Activated T-cell treated with anti-CD3 and anti-CD28 coated beads, Interleukin-2, amount 50 U/mL, for 24 hours (primary cell): ENCODE measurements around the gene LRGUK.
"Not testable (repeated sequence)": the region's sequence is repeated elsewhere in the genome, so short reads cannot be mapped to it uniquely, and the experiment has no call there.

ENCODE experiments used
- DNase-seq: peaks from one replicate; pipeline ENCODE4 v3.0.0-alpha.2; 2020
- H3K27ac Mint-ChIP-seq: 2 replicates; pipeline ENCODE4 v1.8.0; 2020; ENCODE audit warnings: mild to moderate bottlenecking, mixed read lengths
- H3K27me3 Mint-ChIP-seq: 2 replicates; pipeline ENCODE4 v1.8.0; 2020; ENCODE audit warnings: mixed read lengths
- H3K36me3 Mint-ChIP-seq: 2 replicates; pipeline ENCODE4 v1.8.0; 2020; ENCODE audit warnings: low read depth, mixed read lengths
- H3K4me1 Mint-ChIP-seq: 2 replicates; pipeline ENCODE4 v1.8.0; 2020; ENCODE audit warnings: low read depth, mixed read lengths
- H3K4me3 Mint-ChIP-seq: 2 replicates; pipeline ENCODE4 v1.8.0; 2020; ENCODE audit warnings: mild to moderate bottlenecking, moderate library complexity, mixed read lengths
- H3K9me3 Mint-ChIP-seq: 2 replicates; pipeline ENCODE4 v1.8.0; 2020; ENCODE audit warnings: mixed read lengths

Gene LRGUK

GRCh38 chr7:134126966-134127848 lies at the start of gene LRGUK:
LRGUK (plus strand) TSS chr7:134127340; CDS start chr7:134127368, 28 bp downstream.
- DNase-seq: peak; percentile 81
- no peaks in the 10 kb centered on the region for H3K9me3 Mint-ChIP-seq
- H3K4me1 Mint-ChIP-seq: peaks cover 13% of the 10 kb centered on the region
- H3K27ac Mint-ChIP-seq: no peak within 1 kb of the TSS
- no peaks in the 10 kb centered on the region for H3K36me3 Mint-ChIP-seq
- H3K4me3 Mint-ChIP-seq: peak within 1 kb of the TSS; percentile 85
- H3K27me3 Mint-ChIP-seq: peaks cover 43% of the 10 kb centered on the region

- H3K4me3 Mint-ChIP-seq: not testable (repeated sequence)
These were observed 49.6 kb upstream of the LRGUK start for GRCh38 chr7:134077560-134077959.

GRCh38 chr7:134078991-134079390 lies 48.1 kb upstream of the LRGUK start:
- Mint-ChIP-seq H3K27ac (no peak overlapping the region), H3K36me3 (peaks cover 15% of the 10 kb centered on the region), H3K9me3 (peaks cover 3% of the 10 kb centered on the region), H3K27me3 (no peaks in the 10 kb centered on the region), H3K4me3 (no peak overlapping the region), H3K4me1 (no peaks in the 10 kb centered on the region)
- no peak for DNase-seq

More at GRCh38 chr7:134077560-134077959, 49.6 kb upstream of the LRGUK start:
- H3K36me3 Mint-ChIP-seq: peaks cover 20% of the 10 kb centered on the region
- H3K27me3 Mint-ChIP-seq, H3K27ac Mint-ChIP-seq, H3K9me3 Mint-ChIP-seq, H3K4me1 Mint-ChIP-seq, DNase-seq: not testable (repeated sequence)

GRCh38 chr7:134081695-134082094 lies 45.4 kb upstream of the LRGUK start:
- Mint-ChIP-seq H3K4me3 (no peak overlapping the region), H3K9me3 (peaks cover 9% of the 10 kb centered on the region), H3K27ac (no peak overlapping the region), H3K36me3 (no peaks in the 10 kb centered on the region), H3K27me3 (no peaks in the 10 kb centered on the region), H3K4me1 (no peaks in the 10 kb centered on the region)
- no peak for DNase-seq

GRCh38 chr7:134083766-134084487 lies 43.2 kb upstream of the LRGUK start:
- Mint-ChIP-seq H3K27ac (no peak overlapping the region), H3K4me3 (no peak overlapping the region), H3K4me1 (no peaks in the 10 kb centered on the region), H3K9me3 (peaks cover 20% of the 10 kb centered on the region), H3K36me3 (no peaks in the 10 kb centered on the region), H3K27me3 (no peaks in the 10 kb centered on the region)
- DNase-seq: no peak

- DNase-seq: no peak
- H3K27ac Mint-ChIP-seq: no peak overlapping the region
- peaks cover 2% of the 10 kb centered on the region for H3K36me3 Mint-ChIP-seq
- peaks cover 26% of the 10 kb centered on the region for H3K9me3 Mint-ChIP-seq
- H3K4me3 Mint-ChIP-seq: no peak overlapping the region
- H3K27me3 Mint-ChIP-seq: no peaks in the 10 kb centered on the region
- no peaks in the 10 kb centered on the region for H3K4me1 Mint-ChIP-seq
These were observed 42.5 kb upstream of the LRGUK start for GRCh38 chr7:134084488-134085144.

GRCh38 chr7:134085311-134085710 lies 41.8 kb upstream of the LRGUK start:
- no peak overlapping the region for H3K27ac Mint-ChIP-seq
- no peak for DNase-seq
- H3K4me1 Mint-ChIP-seq: no peaks in the 10 kb centered on the region
- H3K9me3 Mint-ChIP-seq: peaks cover 33% of the 10 kb centered on the region
- peaks cover 5% of the 10 kb centered on the region for H3K36me3 Mint-ChIP-seq
- no peaks in the 10 kb centered on the region for H3K27me3 Mint-ChIP-seq
- H3K4me3 Mint-ChIP-seq: no peak overlapping the region

GRCh38 chr7:134086998-134087735 lies 40.0 kb upstream of the LRGUK start:
- DNase-seq: no peak
- H3K27ac Mint-ChIP-seq: no peak overlapping the region
- no peak overlapping the region for H3K4me3 Mint-ChIP-seq
- no peaks in the 10 kb centered on the region for H3K27me3 Mint-ChIP-seq
- no peaks in the 10 kb centered on the region for H3K4me1 Mint-ChIP-seq
- peaks cover 43% of the 10 kb centered on the region for H3K9me3 Mint-ChIP-seq
- H3K36me3 Mint-ChIP-seq: peaks cover 5% of the 10 kb centered on the region

GRCh38 chr7:134088199-134088598 lies 38.9 kb upstream of the LRGUK start:
- no peaks in the 10 kb centered on the region for H3K27me3 Mint-ChIP-seq
- no peaks in the 10 kb centered on the region for H3K4me1 Mint-ChIP-seq
- peaks cover 50% of the 10 kb centered on the region for H3K9me3 Mint-ChIP-seq
- peaks cover 5% of the 10 kb centered on the region for H3K36me3 Mint-ChIP-seq
- DNase-seq: no peak
- H3K4me3 Mint-ChIP-seq: no peak overlapping the region
- H3K27ac Mint-ChIP-seq: no peak overlapping the region

- Mint-ChIP-seq H3K4me1 (no peaks in the 10 kb centered on the region), H3K36me3 (peaks cover 5% of the 10 kb centered on the region), H3K27me3 (no peaks in the 10 kb centered on the region), H3K4me3 (no peak overlapping the region), H3K9me3 (peaks cover 60% of the 10 kb centered on the region), H3K27ac (no peak overlapping the region)
- DNase-seq: no peak
These were observed 37.7 kb upstream of the LRGUK start for GRCh38 chr7:134089446-134089845.

GRCh38 chr7:134098072-134098471 lies 29.1 kb upstream of the LRGUK start:
- Mint-ChIP-seq H3K27ac (no peak overlapping the region), H3K36me3 (no peaks in the 10 kb centered on the region), H3K27me3 (no peaks in the 10 kb centered on the region), H3K4me3 (no peak overlapping the region), H3K4me1 (no peaks in the 10 kb centered on the region), H3K9me3 (peaks cover 30% of the 10 kb centered on the region)
- DNase-seq: no peak

- DNase-seq: no peak
- Mint-ChIP-seq H3K4me3 (no peak overlapping the region), H3K27me3 (no peaks in the 10 kb centered on the region), H3K9me3 (peaks cover 7% of the 10 kb centered on the region), H3K36me3 (no peaks in the 10 kb centered on the region), H3K4me1 (no peaks in the 10 kb centered on the region), H3K27ac (no peak overlapping the region)
These were observed 25.4 kb upstream of the LRGUK start for GRCh38 chr7:134101716-134102115.

- Mint-ChIP-seq H3K27ac (no peak overlapping the region), H3K27me3 (no peaks in the 10 kb centered on the region), H3K4me3 (no peak overlapping the region), H3K4me1 (no peaks in the 10 kb centered on the region), H3K36me3 (no peaks in the 10 kb centered on the region), H3K9me3 (no peaks in the 10 kb centered on the region)
- DNase-seq: no peak
These were observed 23.0 kb upstream of the LRGUK start for GRCh38 chr7:134104166-134104565.

GRCh38 chr7:134105841-134106240 lies 21.3 kb upstream of the LRGUK start:
- H3K9me3 Mint-ChIP-seq: no peaks in the 10 kb centered on the region
- H3K4me3 Mint-ChIP-seq: no peak overlapping the region
- DNase-seq: no peak
- H3K4me1 Mint-ChIP-seq: no peaks in the 10 kb centered on the region
- no peaks in the 10 kb centered on the region for H3K36me3 Mint-ChIP-seq
- no peaks in the 10 kb centered on the region for H3K27me3 Mint-ChIP-seq
- no peak overlapping the region for H3K27ac Mint-ChIP-seq
